NCI-H2081 treated with DMSO at 0.1 percent for 48 hours (cell line): ENCODE data around the gene CDCA3.
"Not testable (repeated sequence)": the region's sequence is repeated elsewhere in the genome, so short reads cannot be mapped to it uniquely, and the experiment has no call there.

Experiments used
- DNase-seq: peaks from one replicate; lab custom pipeline; 2025; lab: John Stamatoyannopoulos, UW

The CDCA3 gene

DNA sequence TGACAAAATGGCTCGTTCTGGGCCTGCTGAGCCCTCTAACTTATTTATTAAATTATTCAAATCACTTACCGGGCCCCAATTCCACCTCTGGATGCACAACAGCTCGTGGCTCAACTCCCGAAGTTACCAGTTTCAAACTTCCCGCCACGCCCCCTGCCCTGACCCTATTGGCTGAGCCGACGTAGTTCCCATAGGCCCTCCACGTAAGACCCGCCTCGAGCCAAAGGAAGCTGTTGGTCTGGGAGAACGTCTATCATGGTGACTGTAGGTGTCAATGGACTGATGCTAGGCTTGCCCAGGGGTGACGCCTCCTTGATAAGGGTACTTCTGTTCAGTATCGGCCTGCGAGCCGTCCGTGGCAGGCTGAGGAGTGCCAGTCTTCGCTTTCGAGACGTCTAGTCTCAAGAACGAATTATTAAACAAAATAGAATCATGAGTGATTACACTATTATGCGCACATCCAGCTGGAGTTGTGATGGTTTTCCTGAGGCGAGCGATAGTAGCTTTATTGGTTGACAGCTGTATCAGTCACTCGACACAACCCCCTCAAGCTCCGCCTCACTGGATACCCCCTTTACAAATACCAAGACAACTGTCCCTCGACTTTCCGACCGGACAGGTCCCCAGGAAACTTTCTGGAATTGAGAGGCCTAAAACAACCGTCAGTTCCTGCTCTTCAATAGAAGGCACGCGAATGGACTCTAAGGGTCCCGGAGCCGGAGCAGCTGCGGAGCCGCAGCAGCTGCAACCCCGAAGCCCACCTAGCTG is at the start of gene CDCA3:
CDCA3 (minus strand) TSS at position 134 of the 768 bp plus-strand sequence. CDS start 334 bp downstream, outside the sequence.
- DNase-seq, result peak; percentile 97

DNA sequence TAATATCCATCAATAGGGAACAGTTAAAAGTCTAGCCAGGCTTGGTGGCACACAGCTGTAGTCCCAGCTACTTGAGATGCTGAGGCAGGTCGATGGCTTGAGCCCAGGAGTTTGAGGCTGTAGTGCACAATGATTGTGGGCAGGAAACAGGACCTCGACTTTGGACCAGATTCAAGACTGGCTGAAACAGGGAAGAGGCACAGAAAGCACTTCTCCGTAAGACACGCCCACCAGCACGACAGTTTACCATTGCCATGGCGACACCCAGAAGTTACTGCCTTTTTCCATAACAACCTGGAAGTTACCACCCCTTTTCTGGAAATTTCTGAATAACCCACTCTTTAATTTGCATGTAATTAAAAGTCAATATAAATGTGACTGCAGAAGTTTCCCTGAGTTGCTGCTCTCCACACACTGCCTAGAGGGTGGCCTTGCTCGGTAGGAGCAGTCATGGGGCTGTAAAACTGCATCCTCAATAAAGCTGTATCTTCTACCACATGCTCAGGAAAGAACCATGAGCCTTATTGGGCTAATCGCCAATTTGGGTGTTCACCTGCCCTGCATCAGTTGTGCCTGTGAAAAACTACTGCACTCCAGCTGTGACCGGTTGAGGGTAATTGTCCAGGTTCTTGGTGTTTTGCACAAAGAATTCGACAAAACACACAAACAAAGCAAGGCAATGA is 48.9 kb upstream of the CDCA3 start:
- no peak for DNase-seq

DNA sequence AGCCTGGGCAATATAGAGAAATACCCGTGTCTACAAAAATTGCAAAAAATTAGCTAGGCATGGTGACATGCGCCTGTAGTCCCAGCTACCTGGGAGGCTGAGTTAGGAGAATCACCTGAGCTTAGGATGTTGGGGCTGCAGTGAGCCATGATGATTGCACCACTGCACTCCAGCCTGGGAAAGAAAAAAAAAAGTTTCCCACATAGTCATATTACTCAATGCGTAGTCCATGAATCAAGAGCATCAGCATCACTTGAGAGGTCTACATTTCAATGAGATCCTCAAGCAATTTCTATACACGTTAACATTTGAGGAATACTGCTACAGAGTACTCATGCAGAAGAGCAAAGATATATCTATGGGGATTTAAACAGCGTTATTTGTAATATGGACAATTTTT is 48.3 kb upstream of the CDCA3 start:
- DNase-seq, result no peak

DNA sequence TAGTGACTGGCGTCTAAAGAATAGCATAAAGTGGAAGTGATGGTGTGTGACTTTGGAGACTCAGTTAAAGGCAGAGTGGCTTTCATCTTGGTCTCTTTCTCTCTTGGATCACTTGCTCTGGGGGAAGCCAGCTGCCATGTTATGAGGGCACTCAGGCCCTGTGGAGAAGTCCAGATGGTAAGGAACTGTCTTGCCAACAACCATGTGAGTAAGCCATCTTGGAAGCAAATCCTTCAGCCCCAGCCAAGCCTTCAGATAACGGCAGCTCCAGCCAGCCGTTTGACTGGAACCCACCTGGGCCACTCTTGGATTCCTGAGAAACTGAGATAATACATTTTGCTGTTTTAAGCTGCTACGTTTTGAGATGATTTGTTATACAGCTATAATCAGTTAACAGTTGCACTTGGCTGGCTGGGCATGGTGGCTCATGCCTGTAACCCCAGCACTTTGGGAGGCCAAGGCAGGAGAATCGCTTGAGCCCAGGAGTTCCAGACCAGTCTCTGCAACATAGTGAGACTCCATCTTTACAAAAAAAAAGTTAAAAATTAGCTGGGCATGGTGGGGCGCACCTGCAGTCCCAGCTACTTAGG is 45.9 kb upstream of the CDCA3 start:
- no peak for DNase-seq

DNA sequence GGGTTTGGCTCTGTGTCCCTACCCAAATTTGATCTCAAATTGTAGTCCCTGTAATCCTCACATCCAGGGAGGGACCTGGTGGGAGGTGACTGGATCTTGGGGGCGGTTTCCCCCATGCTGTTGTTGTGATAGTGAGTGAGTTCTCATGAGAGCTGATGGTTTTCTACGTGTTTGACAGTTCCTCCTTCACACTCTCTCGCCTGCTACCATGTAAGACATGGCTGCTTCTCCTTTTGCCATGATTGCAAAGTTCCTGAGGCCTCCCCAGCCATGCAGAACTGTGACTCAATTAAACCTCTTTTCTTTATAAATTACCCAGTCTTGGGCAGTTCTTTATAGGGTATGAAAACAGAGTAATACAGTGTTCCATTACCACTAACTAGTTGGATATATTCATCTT is 43.2 kb upstream of the CDCA3 start:
- DNase-seq, result no peak

DNA sequence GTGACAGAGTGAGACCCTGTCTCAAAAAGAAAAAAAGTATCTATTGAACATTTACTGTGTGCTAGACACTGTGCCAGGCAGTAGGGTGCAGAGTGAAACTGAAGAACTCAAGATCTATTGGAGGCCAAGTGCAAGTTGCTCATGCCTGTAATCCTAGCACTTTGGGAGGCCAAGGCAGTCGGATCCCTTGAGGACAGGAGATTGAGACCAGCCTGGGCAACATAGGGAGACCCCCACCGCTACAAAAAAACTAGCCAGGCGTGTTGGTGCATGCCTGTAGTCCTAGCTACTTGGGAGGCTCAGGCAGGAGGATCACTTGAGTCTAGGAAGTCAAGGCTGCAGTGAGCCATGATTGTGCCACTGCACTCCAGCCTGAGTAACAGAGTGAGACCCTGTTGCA is 41.6 kb upstream of the CDCA3 start:
- DNase-seq, result not testable (repeated sequence)

DNA sequence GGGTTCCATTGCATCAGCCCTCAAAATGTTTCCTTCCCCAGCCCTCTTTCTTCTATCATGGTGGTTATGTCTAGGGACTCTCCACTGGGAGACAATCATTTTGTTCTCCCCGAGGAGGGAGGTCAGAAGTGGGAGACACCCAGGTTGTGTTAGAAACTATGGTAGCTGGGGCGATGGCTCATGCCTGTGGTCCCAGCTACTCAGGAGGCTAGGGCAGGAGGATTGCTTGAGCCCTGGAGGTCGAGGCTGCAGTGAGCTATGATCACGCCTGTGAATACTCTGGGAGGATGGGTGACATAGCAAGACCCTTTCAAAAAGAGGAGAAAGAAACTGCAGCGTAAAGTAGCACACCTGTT is 40.5 kb upstream of the CDCA3 start:
- no peak for DNase-seq

DNA sequence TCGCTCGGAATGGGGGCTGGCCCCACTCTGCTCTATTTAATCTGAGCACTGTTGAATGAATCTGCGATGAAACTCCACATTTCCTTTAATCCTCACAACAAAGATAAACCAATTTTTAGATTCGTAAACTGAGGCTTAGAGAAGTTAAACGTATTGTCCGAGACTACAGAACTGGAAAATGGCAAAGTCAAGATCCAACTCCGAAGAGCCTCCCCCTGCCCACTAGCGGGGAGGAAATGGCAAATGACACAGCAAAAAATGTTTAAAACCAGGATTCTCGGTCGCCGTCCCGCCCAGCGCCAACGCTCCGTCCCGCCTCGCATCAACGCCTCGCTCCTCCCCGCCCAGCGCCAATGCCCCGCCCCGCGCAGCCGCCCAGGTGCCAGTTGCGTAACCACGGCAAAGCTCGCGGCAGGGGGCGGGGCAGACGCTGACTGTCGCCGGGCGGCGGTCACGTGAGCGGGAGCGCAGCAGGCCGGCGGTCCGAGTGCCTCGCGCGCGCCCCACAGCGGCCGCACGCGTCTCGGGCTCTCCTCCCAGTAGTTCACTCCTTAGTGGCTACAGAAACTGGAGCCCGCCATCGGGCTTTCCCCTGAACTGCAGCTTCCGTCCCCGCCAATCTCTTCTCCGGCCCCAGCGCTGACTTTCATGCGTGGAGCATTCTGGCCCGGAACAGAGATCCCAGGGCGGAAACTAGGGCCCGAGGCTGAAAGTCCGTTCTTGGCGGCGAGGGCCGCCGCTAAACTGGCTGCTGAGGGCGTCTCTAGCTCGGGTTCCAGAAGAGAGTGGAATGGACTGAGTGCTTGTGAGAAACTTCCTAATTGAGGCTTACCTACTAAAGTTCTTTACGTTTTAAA is 39.9 kb upstream of the CDCA3 start:
- peak; percentile 89 for DNase-seq

DNA sequence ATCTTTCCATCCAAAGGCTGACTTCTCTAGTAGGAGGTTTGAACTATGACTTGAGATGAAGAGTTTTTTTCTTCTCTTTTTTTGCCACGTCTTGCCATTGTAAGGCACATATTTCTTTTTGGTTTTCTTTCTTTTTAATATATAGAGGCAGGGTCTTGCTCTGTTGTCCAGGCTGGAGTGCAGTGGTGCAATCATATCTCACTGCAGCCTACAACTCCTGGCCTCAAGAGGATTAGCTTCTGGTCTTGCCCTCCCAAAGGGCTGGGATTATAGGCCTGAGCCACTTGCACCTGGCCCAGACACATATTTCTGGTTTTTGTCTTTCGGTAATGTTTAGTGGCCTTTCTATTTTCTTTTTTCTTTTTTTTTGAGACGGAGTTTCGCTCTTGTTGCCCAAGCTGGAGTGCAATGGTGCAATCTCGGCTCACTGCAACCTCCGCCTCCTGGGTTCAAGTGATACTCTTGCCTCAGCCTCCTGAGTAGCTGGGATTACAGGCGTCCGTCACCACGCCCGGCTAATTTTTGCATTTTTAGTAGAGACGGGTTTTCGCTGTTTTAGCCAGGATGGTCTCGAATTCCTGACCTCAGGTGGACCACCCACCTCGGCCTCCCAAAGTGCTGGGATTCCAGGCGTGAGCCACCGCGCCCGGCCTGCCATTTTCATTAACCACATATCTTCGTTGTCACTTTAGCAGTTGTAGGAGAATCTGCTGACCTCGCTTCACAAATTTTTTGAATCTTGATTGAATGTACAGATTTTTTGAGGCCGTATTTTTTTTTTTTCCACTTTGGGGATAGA is 38.9 kb upstream of the CDCA3 start:
- not testable (repeated sequence) for DNase-seq

DNA sequence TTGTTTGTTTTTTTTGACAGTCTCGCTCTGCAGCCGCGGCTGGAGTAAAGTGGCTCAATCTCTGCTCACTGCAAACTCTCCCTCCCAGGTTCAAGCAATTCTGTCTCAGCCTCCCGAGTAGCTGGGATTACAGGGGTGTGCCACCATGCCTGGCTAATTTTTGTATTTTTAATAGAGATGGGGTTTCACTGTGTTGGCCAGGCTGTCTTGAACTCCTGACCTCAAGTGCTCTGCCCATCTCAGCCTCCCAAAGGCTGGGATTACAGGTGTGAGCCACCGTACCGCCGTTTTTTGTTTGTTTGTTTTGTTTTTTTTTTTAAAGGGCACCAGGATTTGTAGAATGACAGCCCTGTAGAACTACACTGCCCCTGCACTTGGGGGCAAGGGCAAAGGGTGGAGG is 37.7 kb upstream of the CDCA3 start:
- DNase-seq, result not testable (repeated sequence)

DNA sequence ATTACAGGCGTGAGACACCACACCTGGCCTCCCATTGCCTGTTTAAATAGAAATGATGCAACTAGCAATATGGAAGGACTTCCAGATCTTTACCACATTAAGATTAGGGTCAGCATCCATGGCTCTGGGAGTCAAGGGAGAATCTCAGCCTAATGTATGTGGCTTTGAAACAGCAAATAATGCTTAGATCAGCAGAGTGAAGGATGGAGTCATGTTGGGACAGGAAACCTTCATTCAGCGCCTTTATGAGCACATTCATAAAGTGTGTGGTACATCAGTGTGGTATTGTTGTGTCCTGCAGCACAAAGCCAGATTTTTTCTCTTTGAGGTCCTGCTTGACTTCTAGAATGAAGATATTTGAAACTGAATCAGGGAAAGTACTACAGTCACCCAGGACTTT is 37.3 kb upstream of the CDCA3 start:
- no peak for DNase-seq

DNA sequence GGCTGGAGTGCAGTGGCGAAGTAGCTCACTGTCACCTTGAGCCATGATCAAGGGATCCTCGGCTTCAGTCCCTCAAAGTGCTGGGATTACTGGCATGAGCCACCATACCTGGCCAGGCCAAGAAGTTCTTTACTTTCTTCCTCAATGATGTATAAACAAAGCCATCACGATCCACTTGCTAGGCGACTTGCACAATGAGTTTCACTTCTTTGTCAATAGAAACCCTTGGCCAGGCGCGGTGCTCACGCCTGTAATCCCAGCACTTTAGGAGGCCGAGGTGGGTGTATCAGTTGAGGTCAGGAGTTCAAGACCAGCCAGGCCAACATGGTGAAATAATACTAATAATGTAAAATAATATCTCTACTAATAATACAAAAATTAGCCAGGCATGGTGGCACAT is 36.4 kb upstream of the CDCA3 start:
- DNase-seq, result no peak

DNA sequence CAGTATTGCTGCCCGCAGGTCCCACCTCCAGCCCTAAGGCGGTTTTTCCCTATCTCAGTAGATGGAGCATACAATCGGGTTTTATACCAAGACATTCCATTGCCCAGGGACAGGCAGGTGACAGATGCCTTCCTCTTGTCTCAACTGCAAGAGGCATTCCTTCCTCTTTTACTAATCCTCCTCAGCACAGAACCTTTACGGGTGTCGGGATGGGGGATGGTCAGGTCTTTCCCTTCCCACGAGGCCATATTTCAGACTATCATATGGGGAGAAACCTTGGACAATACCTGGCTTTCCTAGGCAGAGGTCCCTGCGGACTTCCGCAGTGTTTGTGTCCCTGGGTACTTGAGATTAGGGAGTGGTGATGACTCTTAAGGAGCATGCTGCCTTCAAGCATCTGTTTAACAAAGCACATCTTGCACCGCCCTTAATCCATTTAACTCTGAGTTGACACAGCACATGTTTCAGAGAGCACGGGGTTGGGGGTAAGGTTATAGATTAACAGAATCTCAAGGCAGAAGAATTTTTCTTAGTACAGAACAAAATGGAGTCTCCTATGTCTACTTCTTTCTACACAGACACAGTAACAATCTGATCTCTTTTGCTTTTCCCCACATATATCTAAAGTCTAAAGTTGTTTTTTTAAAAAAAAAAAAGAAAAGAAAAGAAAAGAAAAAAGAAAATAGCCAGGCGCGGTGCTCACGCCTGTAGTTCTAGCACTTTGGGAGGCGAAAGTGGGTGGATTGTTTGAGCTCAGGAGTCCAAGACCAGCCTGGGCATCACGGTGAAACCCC is 35.3 kb upstream of the CDCA3 start:
- DNase-seq, result not testable (repeated sequence)

DNA sequence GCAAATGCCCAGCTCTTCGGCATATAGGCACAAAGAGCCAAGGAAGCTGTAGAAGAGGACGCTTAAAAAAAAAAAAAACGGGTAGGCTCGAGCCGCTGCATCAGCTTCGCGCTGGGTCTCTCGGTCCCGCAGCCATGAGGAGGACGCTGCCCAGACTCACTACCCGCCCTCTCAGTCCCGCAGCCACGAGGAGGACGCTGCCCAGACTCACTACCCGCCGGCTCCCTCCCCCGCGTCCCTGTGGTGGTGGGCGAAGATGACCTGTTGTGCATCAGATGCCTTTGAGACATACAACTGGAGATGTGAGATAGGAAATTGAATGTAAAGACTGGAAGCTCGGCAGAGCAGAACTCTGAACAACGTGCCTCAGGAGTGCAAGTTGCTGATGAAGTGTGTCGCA is 33.5 kb upstream of the CDCA3 start:
- no peak for DNase-seq

DNA sequence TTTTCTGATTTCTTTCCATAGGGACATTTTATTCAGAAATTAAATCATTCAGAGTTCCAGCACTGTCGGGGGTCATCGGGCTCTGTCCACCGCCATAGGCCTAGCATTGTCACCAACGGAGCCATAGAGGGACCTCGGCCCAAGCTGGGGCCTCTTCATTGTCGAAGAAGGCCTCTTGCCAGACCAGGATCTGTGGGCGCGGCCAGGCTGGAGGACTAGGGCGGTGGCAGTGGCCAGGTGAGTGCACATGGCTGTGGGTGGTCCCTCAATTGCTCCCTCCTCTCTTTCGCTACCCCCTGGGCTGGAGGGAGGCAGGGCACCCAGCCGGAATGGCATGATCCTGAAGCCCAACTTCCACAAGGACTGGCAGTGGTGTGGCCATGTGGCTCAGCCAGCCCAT is 32.6 kb upstream of the CDCA3 start:
- DNase-seq, result no peak

DNA sequence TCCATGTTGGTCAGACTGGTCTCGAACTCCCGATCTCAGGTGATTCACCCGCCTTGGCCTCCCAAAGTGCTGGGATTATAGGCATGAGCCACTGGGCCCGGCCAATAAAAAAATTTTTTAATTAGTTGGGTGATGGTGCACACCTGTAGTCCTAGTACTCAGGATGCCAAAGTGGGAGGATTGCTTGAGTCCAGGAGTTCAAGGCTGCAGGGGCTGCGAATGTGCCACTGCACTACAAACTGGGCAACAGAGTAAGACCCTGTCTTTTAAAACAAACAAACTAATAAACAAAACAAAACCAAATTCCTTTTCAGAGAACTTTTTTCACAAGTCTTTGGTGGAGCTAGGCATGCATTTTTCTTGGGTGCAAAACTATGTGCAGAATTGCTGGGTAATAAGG is 32.2 kb upstream of the CDCA3 start:
- DNase-seq, result no peak

DNA sequence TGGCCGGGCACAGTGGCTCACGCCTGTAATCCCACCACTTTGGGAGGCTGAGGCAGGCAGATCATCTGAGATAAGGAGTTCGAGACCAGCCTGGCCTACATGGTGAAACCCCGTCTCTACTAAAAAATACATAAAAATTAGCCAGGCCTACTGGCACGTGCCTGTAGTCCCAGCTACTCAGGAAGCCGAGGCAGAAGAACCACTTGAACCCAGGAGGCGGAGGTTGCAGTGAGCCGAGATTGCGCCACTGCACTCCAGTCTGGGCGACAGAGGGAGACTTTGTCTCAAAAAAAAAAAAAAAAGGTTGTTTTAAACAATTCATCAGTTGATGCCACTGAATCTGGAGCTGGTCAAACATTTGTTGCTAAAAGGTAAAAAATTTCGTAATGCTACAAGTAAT is 28.7 kb upstream of the CDCA3 start:
- DNase-seq, result not testable (repeated sequence)

DNA sequence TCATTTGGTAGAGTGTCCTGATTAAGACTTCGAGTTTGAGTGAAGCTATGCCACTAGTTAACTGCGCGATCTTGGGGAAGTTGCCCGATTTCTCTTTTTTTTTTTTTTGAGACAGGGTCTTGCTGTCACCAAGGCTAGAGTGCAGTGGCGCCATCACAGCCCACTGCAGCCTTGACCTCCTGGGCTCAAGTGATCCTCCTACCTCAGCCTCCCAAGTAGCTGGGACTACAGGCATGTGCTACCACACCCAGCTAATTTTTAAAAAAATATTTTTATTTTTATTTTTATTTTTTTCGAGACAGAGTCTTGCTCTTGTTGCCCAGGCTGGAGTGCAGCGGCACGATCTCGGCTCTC is 22.9 kb upstream of the CDCA3 start:
- DNase-seq, result not testable (repeated sequence)

DNA sequence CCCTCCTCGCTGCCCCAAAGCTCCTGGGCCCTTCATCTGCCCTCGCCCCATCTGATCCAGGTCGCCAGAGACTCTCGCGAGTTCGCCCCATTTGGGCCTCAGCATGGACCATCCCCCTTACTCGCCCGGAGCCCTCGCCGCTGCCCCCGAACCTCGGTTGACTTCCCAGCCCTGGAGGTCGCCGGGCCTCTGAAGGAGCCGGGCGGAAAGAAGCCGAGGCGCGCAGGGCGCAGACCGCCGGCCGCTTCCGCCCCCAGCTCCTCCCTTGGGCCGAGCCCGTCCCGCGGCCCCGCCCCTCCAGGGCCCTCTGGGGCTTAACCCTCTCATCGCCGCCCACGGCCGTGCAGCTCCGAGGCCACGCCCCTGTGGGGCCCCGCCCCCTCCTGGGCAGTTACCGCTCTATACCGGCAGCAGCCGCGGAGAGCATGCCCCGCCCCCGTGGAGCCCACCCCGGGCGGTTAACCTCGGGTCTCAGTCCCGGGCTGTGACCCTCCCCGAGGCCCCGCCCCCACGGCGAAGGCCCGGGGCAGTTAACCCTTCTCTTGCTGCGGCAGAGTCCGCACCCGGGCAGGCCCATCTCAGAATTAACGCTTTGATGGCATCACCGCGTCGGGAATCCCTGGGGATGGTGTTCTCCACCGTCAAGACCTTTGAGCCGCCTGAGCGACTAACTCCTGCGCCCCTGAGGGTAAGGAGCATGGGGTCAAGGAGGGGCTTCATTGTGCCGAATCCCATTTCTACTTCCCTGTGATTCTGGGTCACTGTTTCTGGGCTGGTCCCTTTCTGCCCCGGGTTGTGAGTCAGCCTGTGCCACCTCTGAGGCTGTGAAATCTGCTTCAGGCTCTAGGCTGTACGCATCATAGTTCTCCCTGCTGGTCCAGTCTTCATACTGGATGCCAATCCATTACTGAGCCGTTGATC is 22.3 kb upstream of the CDCA3 start, which contains the start of gene SPSB2:
SPSB2 (minus strand) TSS at position 210 of the 921 bp plus-strand sequence. CDS start 402 bp downstream, outside the sequence.
- peak; percentile 29 for DNase-seq
